MM.1S (cell line): Measurements from ENCODE around the gene RAB37.

Source experiments
- DNase-seq: peaks from one replicate; pipeline ENCODE4 v3.0.0-alpha.2; 2015
- H2AFZ ChIP-seq: fragments of 300-600 bp; sonication (generic); 2 replicates; pipeline ENCODE4 v1.6.0; 2016; ENCODE audit warnings: antibody characterized with exemption, low read length
- H3F3A ChIP-seq: fragments of 300-600 bp; sonication (generic); 2 replicates; pipeline ENCODE4 v1.6.1; 2016; ENCODE audit warnings: mild to moderate bottlenecking, antibody characterized with exemption, low read length, moderate library complexity, mixed read lengths; ENCODE audit not compliant: insufficient read depth
- H3K27ac ChIP-seq: fragments of 300-600 bp; sonication (generic); 2 replicates; pipeline ENCODE4 v1.5.1; 2016; ENCODE audit warnings: mild to moderate bottlenecking, low read length
- H3K27me3 ChIP-seq: fragments of 300-600 bp; sonication (generic); replicated peaks from 2 replicates; pipeline ENCODE4 v1.6.0; 2016; ENCODE audit warnings: low read length; ENCODE audit not compliant: insufficient read depth
- H3K36me3 ChIP-seq: fragments of 300-600 bp; sonication (generic); replicated peaks from 2 replicates; pipeline ENCODE4 v1.6.1; 2016; ENCODE audit warnings: mild to moderate bottlenecking, low read length, mixed read lengths; ENCODE audit not compliant: insufficient read depth
- H3K4me1 ChIP-seq: fragments of 300-600 bp; sonication (generic); 2 replicates; pipeline ENCODE4 v1.6.1; 2016; ENCODE audit warnings: low read length, mixed read lengths
- H3K4me2 ChIP-seq: fragments of 300-600 bp; sonication (generic); 2 replicates; pipeline ENCODE4 v1.6.0; 2016; ENCODE audit warnings: low read depth, low read length
- H3K4me3 ChIP-seq: fragments of 300-600 bp; sonication (generic); 2 replicates; pipeline ENCODE4 v1.5.1; 2016; ENCODE audit warnings: low read length, mixed read lengths
- H3K79me2 ChIP-seq: fragments of 300-600 bp; sonication (generic); 2 replicates; pipeline ENCODE4 v1.6.1; 2016; ENCODE audit warnings: mixed run types, low read length, mixed read lengths
- H3K9ac ChIP-seq: fragments of 300-600 bp; sonication (generic); 2 replicates; pipeline ENCODE4 v1.6.1; 2016; ENCODE audit warnings: low read length, mixed read lengths
- H3K9me2 ChIP-seq: fragments of 300-600 bp; sonication (generic); replicated peaks from 2 replicates; pipeline ENCODE4 v1.6.1; 2016; ENCODE audit warnings: mild to moderate bottlenecking, low read length, mixed read lengths; ENCODE audit not compliant: insufficient read depth
- H3K9me3 ChIP-seq: fragments of 300-600 bp; sonication (generic); replicated peaks from 2 replicates; pipeline ENCODE4 v1.6.1; 2016; ENCODE audit warnings: mild to moderate bottlenecking, low read length, mixed read lengths; ENCODE audit not compliant: insufficient read depth
- H4K20me1 ChIP-seq: fragments of 300-600 bp; sonication (generic); 2 replicates; pipeline ENCODE4 v1.6.1; 2016; ENCODE audit warnings: mild to moderate bottlenecking, low read length, moderate library complexity, mixed read lengths; ENCODE audit not compliant: insufficient read depth
- CTCF ChIP-seq: fragments of 300-600 bp; sonication (generic); IDR thresholded peaks from 2 replicates; pipeline ENCODE4 v1.5.1; 2016; ENCODE audit warnings: antibody characterized with exemption, low read length, mixed read lengths
- EZH2 ChIP-seq: fragments of 300-600 bp; sonication (generic); optimal IDR thresholded peaks from 2 replicates; pipeline ENCODE3; 2017; ENCODE audit warnings: low read depth, mild to moderate bottlenecking, antibody characterized with exemption, low read length, mixed read lengths
- EZH2phosphoT487 ChIP-seq: fragments of 300-600 bp; sonication (generic); IDR thresholded peaks from 2 replicates; pipeline ENCODE4 v1.6.1; 2018; ENCODE audit warnings: antibody characterized with exemption, low read length

Gene RAB37

GRCh38 chr17:74738051-74738996, 1.3 kb downstream of the RAB37 start:
- H3K9ac ChIP-seq = peak overlapping the region; percentile 43

DNA sequence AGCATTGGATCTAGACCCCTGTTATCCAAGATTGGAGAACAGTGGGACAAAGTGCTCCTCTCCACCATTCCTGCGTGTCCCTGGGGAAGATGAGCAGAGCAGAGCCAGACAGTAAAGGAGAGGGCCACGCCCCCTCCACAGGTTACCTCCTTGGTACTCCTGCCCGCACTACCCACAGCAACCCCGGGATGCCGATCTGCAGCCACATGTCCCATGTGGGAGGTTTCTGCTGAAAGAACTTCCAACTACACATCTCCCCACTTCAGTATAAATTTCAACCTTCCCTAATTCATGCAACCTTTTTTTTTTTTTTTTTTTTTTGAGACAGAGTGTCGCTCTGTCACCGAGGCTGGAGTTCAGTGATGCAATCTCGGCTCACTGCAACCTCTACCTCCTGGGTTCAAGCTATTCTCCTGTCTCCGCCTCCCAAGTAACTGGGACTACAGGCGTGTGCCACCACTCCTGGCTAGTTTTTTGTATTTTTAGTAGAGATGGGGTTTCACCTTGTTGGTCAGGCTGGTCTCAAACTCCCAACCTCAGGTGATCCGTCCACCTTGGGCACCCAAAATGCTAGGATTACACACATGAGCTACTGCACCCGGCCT, 2.3 kb downstream of the RAB37 start:
- Histone ChIP-seq H3F3A (peaks cover 29% of the 10 kb centered on the region), H2AFZ (no peak overlapping the region), H3K36me3 (no peaks in the 10 kb centered on the region), H3K4me2 (peak overlapping the region; percentile 87; the same call in 1 of the 2 replicates), H3K27ac (peak overlapping the region; percentile 40; the same call in 1 of the 2 replicates), H3K9me2 (no peaks in the 10 kb centered on the region), H3K9me3 (no peaks in the 10 kb centered on the region), H3K4me3 (no peak overlapping the region), H4K20me1 (no peaks in the 10 kb centered on the region), H3K79me2 (peaks cover 20% of the 10 kb centered on the region), H3K4me1 (peaks cover 55% of the 10 kb centered on the region), H3K27me3 (no peaks in the 10 kb centered on the region; the same call in 1 of the 2 replicates), H3K9ac (no peak overlapping the region)
- TF ChIP-seq EZH2 (no peak), EZH2phosphoT487 (no peak), CTCF (no peak)
- DNase-seq = no peak

More at GRCh38 chr17:74738051-74738996, 1.3 kb downstream of the RAB37 start:
- peaks cover 45% of the 10 kb centered on the region for H3K4me1 ChIP-seq
- H3F3A ChIP-seq = peaks cover 29% of the 10 kb centered on the region
- no peaks in the 10 kb centered on the region for H3K36me3 ChIP-seq
- H3K4me3 ChIP-seq = peak overlapping the region; percentile 55
- no peak for TF ChIP-seq EZH2
- no peak for TF ChIP-seq EZH2phosphoT487
- no peak for TF ChIP-seq CTCF
- peak overlapping the region; percentile 87 for H3K4me2 ChIP-seq
- no peaks in the 10 kb centered on the region for H3K9me3 ChIP-seq
- no peaks in the 10 kb centered on the region for H3K9me2 ChIP-seq
- DNase-seq = peak; percentile 74
- peak overlapping the region; percentile 40; the same call in 1 of the 2 replicates for H3K27ac ChIP-seq
- no peaks in the 10 kb centered on the region; the same call in 1 of the 2 replicates for H3K27me3 ChIP-seq
- no peaks in the 10 kb centered on the region for H4K20me1 ChIP-seq
- peak overlapping the region; percentile 79 for H2AFZ ChIP-seq
- peaks cover 10% of the 10 kb centered on the region for H3K79me2 ChIP-seq

GRCh38 chr17:74740173-74740572, 3.1 kb downstream of the RAB37 start:
- H3F3A ChIP-seq = peaks cover 29% of the 10 kb centered on the region
- H3K4me3 ChIP-seq = no peak overlapping the region
- H2AFZ ChIP-seq = no peak overlapping the region
- peaks cover 58% of the 10 kb centered on the region for H3K4me1 ChIP-seq
- H3K9me2 ChIP-seq = no peaks in the 10 kb centered on the region
- DNase-seq = no peak
- peaks cover 23% of the 10 kb centered on the region for H3K79me2 ChIP-seq
- no peak for TF ChIP-seq CTCF
- TF ChIP-seq EZH2 = no peak
- no peak for TF ChIP-seq EZH2phosphoT487
- no peaks in the 10 kb centered on the region for H3K9me3 ChIP-seq
- no peaks in the 10 kb centered on the region for H3K36me3 ChIP-seq
- H3K27ac ChIP-seq = no peak overlapping the region
- H3K4me2 ChIP-seq = no peak overlapping the region
- no peak overlapping the region for H3K9ac ChIP-seq
- H3K27me3 ChIP-seq = no peaks in the 10 kb centered on the region; the same call in 1 of the 2 replicates
- no peaks in the 10 kb centered on the region for H4K20me1 ChIP-seq
